ENCODE data around the gene STAT2.
A peak's percentile ranks its signal among the peaks of the same experiment; 100 is the strongest.

STAT2 gene

DNA sequence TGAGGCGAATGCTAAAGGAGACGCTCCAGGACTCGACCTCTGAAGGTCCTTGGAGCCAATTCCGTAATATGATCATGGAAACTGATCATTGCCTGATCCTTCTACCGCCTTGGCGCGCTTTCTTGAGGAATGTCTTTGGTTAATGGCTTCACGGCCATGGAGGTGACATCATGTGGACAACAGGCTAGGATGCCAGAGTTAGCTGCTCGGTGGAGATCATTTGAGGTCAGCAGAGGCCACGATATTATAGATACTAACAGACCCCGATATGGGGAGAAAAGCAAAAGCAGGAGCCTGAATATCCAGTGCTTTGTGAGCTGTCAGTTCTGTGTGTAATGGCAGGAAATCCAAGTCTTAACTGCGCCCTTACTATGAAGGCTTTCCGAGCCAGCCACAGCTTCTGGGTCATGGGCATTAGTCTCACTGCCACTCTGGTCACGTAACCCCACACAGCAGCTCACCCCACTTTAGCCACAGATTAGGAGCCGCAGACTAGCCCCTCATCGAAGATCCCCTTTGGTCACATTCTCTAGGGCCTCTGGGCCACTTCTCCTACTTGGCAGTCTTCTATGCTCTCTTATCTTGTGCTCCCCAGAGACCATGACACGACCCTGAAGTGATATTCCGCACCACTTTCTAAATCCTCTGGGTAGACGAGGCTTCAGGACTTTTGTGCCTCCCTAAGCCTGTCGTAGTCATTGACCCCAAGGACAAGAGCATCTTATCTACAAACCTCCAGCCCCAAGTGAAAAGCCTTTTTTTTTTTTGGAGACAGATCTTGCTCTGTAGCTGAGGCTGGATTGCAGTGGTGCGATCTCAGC is 59.1 kb downstream of the STAT2 start:
- Histone ChIP-seq H3K9ac (ENCODE audit: low read depth, low read length) (peak overlapping the region; percentile 70), H3K9me3 (ENCODE audit: insufficient read depth, low read depth, low read length) (no peaks in the 10 kb centered on the region), H3K4me1 (ENCODE audit: insufficient read depth, low read length) (peaks cover 14% of the 10 kb centered on the region), H3K36me3 (ENCODE audit: insufficient read depth, low read length) (peaks cover 40% of the 10 kb centered on the region), H3K27ac (ENCODE audit: low read depth, low read length) (peak overlapping the region; percentile 85), H3K27me3 (ENCODE audit: insufficient read depth, low read length) (no peaks in the 10 kb centered on the region), H3K4me3 (ENCODE audit: low read length) (peak overlapping the region; percentile 97)
- 63% methylated on average over 21 of the region's 21 CpGs for WGBS

DNA sequence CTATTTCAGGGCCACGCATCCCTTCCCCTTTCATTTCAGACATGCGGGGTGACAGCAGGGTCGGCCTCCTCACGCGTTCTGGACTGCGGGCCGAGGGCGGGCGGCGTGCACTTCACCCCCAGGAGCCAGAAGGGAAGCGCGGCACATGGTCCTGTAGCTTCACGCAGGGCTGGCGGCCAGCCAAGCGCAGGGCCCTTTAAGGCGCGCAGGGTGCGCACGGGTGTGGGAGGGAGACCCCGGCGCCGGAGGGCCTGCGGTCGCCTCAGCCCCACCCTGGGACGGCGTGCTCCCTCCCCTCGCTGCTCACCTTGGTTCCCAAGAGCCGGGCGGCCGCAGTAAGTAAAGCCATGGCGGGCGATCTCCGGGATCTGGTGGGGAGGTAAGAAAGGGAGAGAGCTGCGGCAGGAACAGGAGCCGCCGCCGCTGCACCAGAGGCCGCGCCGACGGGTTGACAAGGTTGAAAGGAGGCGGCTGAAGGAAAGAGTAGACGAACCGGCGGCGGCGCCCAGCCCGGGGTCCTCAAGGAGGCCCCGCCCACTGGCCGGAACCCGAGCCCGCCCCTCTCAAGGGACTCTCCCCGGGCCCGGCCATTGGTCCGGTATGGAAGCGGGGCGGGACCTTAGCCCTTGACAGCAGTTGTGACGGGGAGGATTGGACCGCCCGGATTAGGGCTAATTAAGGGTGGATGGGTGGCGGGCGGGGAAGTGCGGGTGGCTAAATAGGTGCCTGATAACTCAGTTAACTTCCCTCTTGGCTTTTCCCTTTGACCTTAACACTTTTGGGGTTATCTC is 59.9 kb downstream of the STAT2 start, which contains the start of gene CS:
Gene CS (minus strand): TSS at position 478 of the 791 bp plus-strand sequence. CDS start 129 bp downstream, at position 349.
- Histone ChIP-seq H3K36me3 (ENCODE audit: insufficient read depth, low read length) (peaks cover 32% of the 10 kb centered on the region), H3K9ac (ENCODE audit: low read depth, low read length) (peak within 1 kb of the TSS; percentile 87), H3K4me1 (ENCODE audit: insufficient read depth, low read length) (peaks cover 14% of the 10 kb centered on the region), H3K4me3 (ENCODE audit: low read length) (peak within 1 kb of the TSS; percentile 97), H3K9me3 (ENCODE audit: insufficient read depth, low read depth, low read length) (no peaks in the 10 kb centered on the region), H3K27ac (ENCODE audit: low read depth, low read length) (peak within 1 kb of the TSS; percentile 85), H3K27me3 (ENCODE audit: insufficient read depth, low read length) (no peaks in the 10 kb centered on the region)
- WGBS, result under 1% methylated on average over 60 of the region's 63 CpGs

DNA sequence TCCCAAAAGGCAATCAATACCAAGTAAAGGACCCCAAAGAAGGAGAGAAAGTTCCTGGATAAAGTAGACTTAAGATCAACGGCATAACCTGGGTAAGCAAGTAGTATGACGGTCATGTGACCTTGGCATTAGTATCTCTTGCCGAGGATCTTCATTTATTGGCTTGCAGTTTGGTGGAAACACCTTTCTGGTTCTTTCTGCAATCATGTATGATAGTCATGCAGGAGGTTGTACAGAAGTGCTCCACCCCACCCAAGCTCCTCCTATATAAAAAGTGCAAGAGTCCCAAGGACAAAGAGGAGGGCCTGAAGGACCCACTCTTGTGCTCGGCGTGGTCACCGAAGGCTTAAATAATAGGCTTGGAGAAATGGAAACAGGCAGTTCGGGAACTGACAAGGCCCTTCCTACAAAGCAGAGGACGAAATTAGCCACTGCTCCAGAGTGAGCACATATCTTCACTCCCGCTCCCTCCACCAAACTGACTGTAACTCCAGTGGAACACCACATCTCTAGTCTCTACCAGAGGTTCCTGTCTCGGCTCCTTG is 60.5 kb downstream of the STAT2 start:
- H3K27ac ChIP-seq (ENCODE audit: low read depth, low read length), result peak overlapping the region; percentile 70
- no peaks in the 10 kb centered on the region for H3K27me3 ChIP-seq (ENCODE audit: insufficient read depth, low read length)
- H3K9me3 ChIP-seq (ENCODE audit: insufficient read depth, low read depth, low read length), result no peaks in the 10 kb centered on the region
- H3K36me3 ChIP-seq (ENCODE audit: insufficient read depth, low read length), result peaks cover 30% of the 10 kb centered on the region
- H3K4me1 ChIP-seq (ENCODE audit: insufficient read depth, low read length), result peaks cover 14% of the 10 kb centered on the region
- WGBS, result 12% methylated on average over 10 of the region's 10 CpGs
- H3K9ac ChIP-seq (ENCODE audit: low read depth, low read length), result peak overlapping the region; percentile 87
- H3K4me3 ChIP-seq (ENCODE audit: low read length), result peak overlapping the region; percentile 97

DNA sequence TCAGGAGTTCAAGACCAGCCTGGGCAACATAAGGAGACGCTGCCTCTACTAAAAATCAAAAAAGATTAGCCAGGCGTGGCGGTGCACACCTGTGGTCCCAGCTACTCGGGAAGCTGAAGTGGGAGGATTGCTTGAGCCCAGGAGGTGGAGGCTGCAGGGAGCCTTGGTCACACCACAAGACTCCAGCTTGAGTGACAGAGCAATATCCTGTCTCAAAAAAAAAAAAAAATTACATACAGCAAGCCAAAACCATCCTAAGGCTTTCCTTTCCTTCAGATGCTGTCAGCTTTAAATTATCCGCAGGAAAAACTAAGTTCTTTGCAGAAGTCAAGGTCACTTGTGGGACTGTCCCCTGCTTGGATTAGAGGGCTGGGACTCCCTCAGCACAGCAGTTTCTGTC is 61.1 kb downstream of the STAT2 start:
- Histone ChIP-seq H3K4me3 (ENCODE audit: low read length) (peak overlapping the region; percentile 97), H3K36me3 (ENCODE audit: insufficient read depth, low read length) (peaks cover 25% of the 10 kb centered on the region), H3K9me3 (ENCODE audit: insufficient read depth, low read depth, low read length) (no peaks in the 10 kb centered on the region), H3K9ac (ENCODE audit: low read depth, low read length) (peak overlapping the region; percentile 87), H3K27me3 (ENCODE audit: insufficient read depth, low read length) (no peaks in the 10 kb centered on the region), H3K4me1 (ENCODE audit: insufficient read depth, low read length) (peaks cover 14% of the 10 kb centered on the region), H3K27ac (ENCODE audit: low read depth, low read length) (no peak overlapping the region)
- 88% methylated on average over 5 of the region's 5 CpGs for WGBS

DNA sequence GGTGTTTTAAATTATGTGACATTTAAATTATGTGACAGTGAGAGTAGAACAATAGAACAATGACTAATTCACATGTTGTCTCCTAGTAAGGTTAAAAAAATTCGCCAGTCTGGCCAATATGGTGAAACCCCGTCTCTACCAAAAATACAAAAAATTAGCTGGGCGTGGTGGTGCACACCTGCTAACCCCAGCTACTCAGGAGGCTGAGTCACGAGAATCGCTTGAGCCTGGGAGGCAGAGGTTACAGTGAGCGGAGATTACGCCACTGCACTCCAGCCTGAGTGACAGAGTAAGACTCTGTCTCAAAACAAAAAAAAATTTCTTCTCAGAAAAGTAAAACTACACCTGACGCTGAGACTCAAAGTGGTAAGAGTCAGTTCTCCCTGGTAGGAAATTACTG is 62.5 kb downstream of the STAT2 start:
- H3K36me3 ChIP-seq (ENCODE audit: insufficient read depth, low read length), result peaks cover 25% of the 10 kb centered on the region
- no peak overlapping the region for H3K27ac ChIP-seq (ENCODE audit: low read depth, low read length)
- H3K4me1 ChIP-seq (ENCODE audit: insufficient read depth, low read length), result peaks cover 14% of the 10 kb centered on the region
- H3K4me3 ChIP-seq (ENCODE audit: low read length), result no peak overlapping the region
- H3K9ac ChIP-seq (ENCODE audit: low read depth, low read length), result no peak overlapping the region
- WGBS, result 95% methylated on average over 8 of the region's 8 CpGs
- no peaks in the 10 kb centered on the region for H3K9me3 ChIP-seq (ENCODE audit: insufficient read depth, low read depth, low read length)
- H3K27me3 ChIP-seq (ENCODE audit: insufficient read depth, low read length), result no peaks in the 10 kb centered on the region

DNA sequence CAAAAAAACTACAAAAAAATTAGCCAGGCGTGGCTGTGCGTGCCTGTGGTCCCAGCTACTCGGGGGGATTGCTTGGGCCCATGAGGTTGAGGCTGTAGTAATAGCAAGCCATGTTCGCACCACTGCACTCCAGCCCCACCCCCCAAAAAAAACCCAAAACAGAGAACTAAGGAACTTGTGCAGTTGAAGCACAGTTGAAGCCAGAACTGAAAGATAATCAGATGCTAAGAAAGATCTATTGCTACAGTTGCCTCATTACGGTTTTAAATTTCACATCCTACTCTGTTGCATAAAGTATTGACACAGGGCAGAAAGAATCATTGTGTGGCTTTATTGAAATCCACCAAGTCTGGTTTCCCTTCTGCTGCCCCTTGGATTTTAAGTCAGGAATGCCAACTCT is 63.6 kb downstream of the STAT2 start:
- Histone ChIP-seq H3K9ac (ENCODE audit: low read depth, low read length) (no peak overlapping the region), H3K36me3 (ENCODE audit: insufficient read depth, low read length) (peaks cover 26% of the 10 kb centered on the region), H3K4me3 (ENCODE audit: low read length) (no peak overlapping the region), H3K27ac (ENCODE audit: low read depth, low read length) (no peak overlapping the region), H3K9me3 (ENCODE audit: insufficient read depth, low read depth, low read length) (no peaks in the 10 kb centered on the region), H3K4me1 (ENCODE audit: insufficient read depth, low read length) (peaks cover 14% of the 10 kb centered on the region), H3K27me3 (ENCODE audit: insufficient read depth, low read length) (no peaks in the 10 kb centered on the region)
- 93% methylated on average over 5 of the region's 5 CpGs for WGBS

DNA sequence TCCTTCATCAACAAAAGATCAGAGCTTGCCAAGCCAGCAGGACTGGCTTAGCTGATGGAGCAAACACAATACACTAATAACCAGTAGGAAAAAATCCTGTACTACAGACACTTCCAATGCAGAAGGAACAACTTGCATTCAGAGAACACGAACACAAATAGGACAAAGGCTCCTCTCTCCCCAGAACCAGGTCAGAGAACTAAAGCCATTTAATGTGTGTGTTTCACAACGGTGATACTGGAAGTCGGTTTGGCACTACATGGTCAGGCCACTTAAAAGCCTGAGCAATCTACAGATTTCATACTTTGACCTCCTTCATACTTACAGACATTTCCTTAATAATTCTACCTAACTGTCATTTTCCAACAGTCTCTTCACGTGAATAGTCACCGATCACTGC is 66.1 kb downstream of the STAT2 start:
- Histone ChIP-seq H3K4me3 (ENCODE audit: low read length) (no peak overlapping the region), H3K9me3 (ENCODE audit: insufficient read depth, low read depth, low read length) (no peaks in the 10 kb centered on the region), H3K9ac (ENCODE audit: low read depth, low read length) (no peak overlapping the region), H3K4me1 (ENCODE audit: insufficient read depth, low read length) (no peaks in the 10 kb centered on the region), H3K27ac (ENCODE audit: low read depth, low read length) (no peak overlapping the region), H3K36me3 (ENCODE audit: insufficient read depth, low read length) (peaks cover 47% of the 10 kb centered on the region), H3K27me3 (ENCODE audit: insufficient read depth, low read length) (no peaks in the 10 kb centered on the region)
- 94% methylated on average over 5 of the region's 5 CpGs for WGBS
